ENCODE measurements around the gene USP5. TPM values are rescaled to one million over a fixed set of nuclear protein-coding genes. Genes with fewer than 3 reads are reported as not detected.

The USP5 gene
- total RNA-seq, 1 experiment from 2014 or later, result 107 TPM

DNA sequence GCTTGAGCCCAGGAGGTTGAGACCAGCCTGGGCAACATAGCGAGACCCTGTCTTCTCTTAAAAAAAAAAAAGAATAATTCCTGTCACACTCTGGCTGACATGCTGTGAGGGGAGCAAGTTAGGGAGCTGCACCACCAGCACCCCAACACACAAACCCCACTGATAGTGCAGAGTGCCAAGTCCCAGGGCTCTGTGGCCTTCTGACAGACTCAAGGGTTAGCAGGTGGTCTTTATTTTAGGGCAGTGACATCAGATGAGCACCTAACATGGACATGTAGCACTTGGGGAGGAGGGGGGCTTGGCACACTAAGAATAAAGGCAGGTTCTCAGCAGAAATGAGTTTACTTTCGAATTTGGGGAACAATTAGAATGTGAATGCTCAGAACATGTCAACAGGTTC lies 6.8 kb downstream of the USP5 start:
- POLR2A ChIA-PET (ENCODE audit: unreplicated experiment), result interaction anchor here (0.6 kb wide), 2 partner anchors 8 to 46 kb away, joined by 3 to 4 read pairs; partner anchors contain the start of gene LRRC23

DNA sequence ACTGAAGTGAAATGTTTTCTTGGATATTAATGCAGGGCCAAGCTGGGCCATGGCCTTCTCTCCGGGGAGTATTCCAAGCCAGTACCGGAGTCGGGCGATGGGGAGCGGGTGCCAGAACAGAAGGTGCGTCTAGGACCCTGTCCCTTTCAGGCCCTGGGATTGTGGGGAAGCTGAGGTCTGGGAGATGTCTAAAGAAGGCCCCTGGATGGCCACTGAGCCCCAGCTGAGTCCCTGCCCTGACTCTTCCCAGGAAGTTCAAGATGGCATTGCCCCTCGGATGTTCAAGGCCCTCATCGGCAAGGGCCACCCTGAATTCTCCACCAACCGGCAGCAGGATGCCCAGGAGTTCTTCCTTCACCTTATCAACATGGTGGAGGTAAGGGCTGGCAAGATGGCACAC lies 8.2 kb downstream of the USP5 start:
- no peak overlapping the region for H2AFZ ChIP-seq (ENCODE audit: low read length)
- no peaks in the 10 kb centered on the region for H3K9me3 ChIP-seq (ENCODE audit: low read length)
- intact Hi-C loops (cut with micrococcal nuclease), result no loop called here
- H3K79me2 ChIP-seq (ENCODE audit: low read length), result peaks cover 6% of the 10 kb centered on the region
- peaks cover 34% of the 10 kb centered on the region for H3K36me3 ChIP-seq (ENCODE audit: low read depth, low read length)
- no peaks in the 10 kb centered on the region for H3F3A ChIP-seq (ENCODE audit: low read length, unreplicated experiment)
- no peak overlapping the region for H3K4me3 ChIP-seq (ENCODE audit: low read length)
- POLR2A ChIA-PET (ENCODE audit: unreplicated experiment), result no interaction called here
- ATAC-seq, result no peak
- no peaks in the 10 kb centered on the region for H3K9me2 ChIP-seq (replicated peaks; ENCODE audit: low read length)
- TF ChIP-seq EZH2phosphoT487 (IDR thresholded peaks at IDR 0.05; ENCODE audit: borderline replicate concordance, low read length) (no peak), EZH2 (IDR thresholded peaks at IDR 0.05; ENCODE audit: low read length, unreplicated experiment) (no peak)
- TF ChIP-seq, protein P1, sequence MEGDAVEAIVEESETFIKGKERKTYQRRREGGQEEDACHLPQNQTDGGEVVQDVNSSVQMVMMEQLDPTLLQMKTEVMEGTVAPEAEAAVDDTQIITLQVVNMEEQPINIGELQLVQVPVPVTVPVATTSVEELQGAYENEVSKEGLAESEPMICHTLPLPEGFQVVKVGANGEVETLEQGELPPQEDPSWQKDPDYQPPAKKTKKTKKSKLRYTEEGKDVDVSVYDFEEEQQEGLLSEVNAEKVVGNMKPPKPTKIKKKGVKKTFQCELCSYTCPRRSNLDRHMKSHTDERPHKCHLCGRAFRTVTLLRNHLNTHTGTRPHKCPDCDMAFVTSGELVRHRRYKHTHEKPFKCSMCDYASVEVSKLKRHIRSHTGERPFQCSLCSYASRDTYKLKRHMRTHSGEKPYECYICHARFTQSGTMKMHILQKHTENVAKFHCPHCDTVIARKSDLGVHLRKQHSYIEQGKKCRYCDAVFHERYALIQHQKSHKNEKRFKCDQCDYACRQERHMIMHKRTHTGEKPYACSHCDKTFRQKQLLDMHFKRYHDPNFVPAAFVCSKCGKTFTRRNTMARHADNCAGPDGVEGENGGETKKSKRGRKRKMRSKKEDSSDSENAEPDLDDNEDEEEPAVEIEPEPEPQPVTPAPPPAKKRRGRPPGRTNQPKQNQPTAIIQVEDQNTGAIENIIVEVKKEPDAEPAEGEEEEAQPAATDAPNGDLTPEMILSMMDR (conservative IDR thresholded peaks at IDR 0.05; ENCODE audit: low read depth, low read length), result no peak
- BruUV-seq (replicated peaks), result no TSS peak
- no peak overlapping the region for H3K4me2 ChIP-seq (ENCODE audit: low read length)
- H3K27ac ChIP-seq (ENCODE audit: low read length), result no peak overlapping the region
- no peaks in the 10 kb centered on the region for H3K27me3 ChIP-seq (ENCODE audit: low read length)
- no peaks in the 10 kb centered on the region for H4K20me1 ChIP-seq (ENCODE audit: low read length)
- H3K4me1 ChIP-seq (ENCODE audit: insufficient read depth, low read length), result no peaks in the 10 kb centered on the region
- DNase-seq, result no peak
- no peak overlapping the region for H3K9ac ChIP-seq (ENCODE audit: low read length)
- CTCF ChIA-PET, result no interaction called here

More for the DNA sequence above, 6.8 kb downstream of the USP5 start:
- Histone ChIP-seq H3K9me3 (ENCODE audit: low read length) (no peaks in the 10 kb centered on the region), H2AFZ (ENCODE audit: low read length) (no peak overlapping the region), H3K4me2 (ENCODE audit: low read length) (no peak overlapping the region), H3K4me3 (ENCODE audit: low read length) (no peak overlapping the region), H3K9ac (ENCODE audit: low read length) (no peak overlapping the region), H3K9me2 (replicated peaks; ENCODE audit: low read length) (no peaks in the 10 kb centered on the region), H3K36me3 (ENCODE audit: low read depth, low read length) (peaks cover 38% of the 10 kb centered on the region), H3K79me2 (ENCODE audit: low read length) (peaks cover 20% of the 10 kb centered on the region), H3F3A (ENCODE audit: low read length, unreplicated experiment) (no peaks in the 10 kb centered on the region), H3K27ac (ENCODE audit: low read length) (no peak overlapping the region), H3K4me1 (ENCODE audit: insufficient read depth, low read length) (peaks cover 4% of the 10 kb centered on the region), H4K20me1 (ENCODE audit: low read length) (no peaks in the 10 kb centered on the region), H3K27me3 (ENCODE audit: low read length) (no peaks in the 10 kb centered on the region)
- CTCF ChIA-PET, result no interaction called here
- intact Hi-C loops (cut with micrococcal nuclease), result no loop called here
- DNase-seq (no peak), ATAC-seq (no peak)
- BruUV-seq (replicated peaks), result no TSS peak
- no peak for TF ChIP-seq EZH2phosphoT487 (IDR thresholded peaks at IDR 0.05; ENCODE audit: borderline replicate concordance, low read length)
- TF ChIP-seq, protein P1 (conservative IDR thresholded peaks at IDR 0.05; ENCODE audit: low read depth, low read length), result no peak
- TF ChIP-seq EZH2 (IDR thresholded peaks at IDR 0.05; ENCODE audit: low read length, unreplicated experiment), result no peak

DNA sequence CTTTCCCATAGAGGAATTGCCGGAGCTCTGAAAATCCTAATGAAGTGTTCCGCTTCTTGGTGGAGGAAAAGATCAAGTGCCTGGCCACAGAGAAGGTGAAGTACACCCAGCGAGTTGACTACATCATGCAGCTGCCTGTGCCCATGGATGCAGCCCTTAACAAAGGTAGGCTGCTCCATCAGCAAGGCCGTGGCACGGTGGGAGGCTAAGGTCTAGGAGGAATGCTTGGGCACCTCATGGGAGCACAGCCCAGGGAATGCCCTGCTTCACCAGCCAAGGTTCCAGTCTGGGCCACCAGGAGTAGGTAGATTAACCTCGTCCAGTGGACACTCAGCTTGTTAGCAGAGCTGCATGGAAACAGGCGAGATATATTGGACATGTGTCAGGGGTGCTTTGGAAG lies 9.0 kb downstream of the USP5 start:
- CTCF ChIA-PET, result no interaction called here
- no TSS peak for BruUV-seq (replicated peaks)

More for the DNA sequence above, 9.0 kb downstream of the USP5 start:
- Histone ChIP-seq H3K27me3 (ENCODE audit: low read length) (no peaks in the 10 kb centered on the region), H3K36me3 (ENCODE audit: low read depth, low read length) (peaks cover 30% of the 10 kb centered on the region), H4K20me1 (ENCODE audit: low read length) (no peaks in the 10 kb centered on the region), H3K4me1 (ENCODE audit: insufficient read depth, low read length) (no peaks in the 10 kb centered on the region), H3K79me2 (ENCODE audit: low read length) (no peaks in the 10 kb centered on the region), H3K9me2 (replicated peaks; ENCODE audit: low read length) (no peaks in the 10 kb centered on the region), H3F3A (ENCODE audit: low read length, unreplicated experiment) (no peaks in the 10 kb centered on the region), H2AFZ (ENCODE audit: low read length) (no peak overlapping the region), H3K9me3 (ENCODE audit: low read length) (no peaks in the 10 kb centered on the region), H3K27ac (ENCODE audit: low read length) (no peak overlapping the region), H3K4me2 (ENCODE audit: low read length) (no peak overlapping the region), H3K4me3 (ENCODE audit: low read length) (no peak overlapping the region), H3K9ac (ENCODE audit: low read length) (no peak overlapping the region)
- POLR2A ChIA-PET (ENCODE audit: unreplicated experiment), result no interaction called here
- no peak for DNase-seq
- TF ChIP-seq EZH2phosphoT487 (IDR thresholded peaks at IDR 0.05; ENCODE audit: borderline replicate concordance, low read length) (no peak), EZH2 (IDR thresholded peaks at IDR 0.05; ENCODE audit: low read length, unreplicated experiment) (no peak)
- TF ChIP-seq, protein P1 (conservative IDR thresholded peaks at IDR 0.05; ENCODE audit: low read depth, low read length), result no peak
- intact Hi-C loops (cut with micrococcal nuclease), result no loop called here
- ATAC-seq, result no peak

Measured in PC-3 (cell line).